HCT116 (cell line): ENCODE measurements around the gene TSPAN13.

Source experiments
- CEBPB ChIP-seq: IDR thresholded peaks from 2 replicates; pipeline ENCODE4 v1.6.1; 2012; ENCODE audit warnings: low read depth
- CTCF ChIP-seq, 3 experiments: fragments of 200-600 bp in 1 of 3; sonication (generic) in 1 of 3; IDR thresholded peaks in 2 of 3; conservative IDR thresholded peaks in 1 of 3; 2 replicates each; pipeline ENCODE4 v1.5.1; 2012 to 2017; ENCODE audit warnings: low read depth in 2 of 3, low read length in 2 of 3, antibody characterized with exemption in 1 of 3, borderline replicate concordance in 1 of 3, control low read depth in 1 of 3, mild to moderate bottlenecking in 1 of 3, mixed read lengths in 1 of 3, mixed run types in 1 of 3, moderate library complexity in 1 of 3; ENCODE audit not compliant: insufficient read depth in 1 of 3
- MAX ChIP-seq: IDR thresholded peaks from 2 replicates; pipeline ENCODE4 v1.6.1; 2012
- REST ChIP-seq: IDR thresholded peaks from 2 replicates; pipeline ENCODE4 v1.6.1; 2012; ENCODE audit warnings: low read depth
- ZBTB33 ChIP-seq: IDR thresholded peaks from 2 replicates; pipeline ENCODE4 v1.6.1; 2011; ENCODE audit warnings: mild to moderate bottlenecking, low read length, moderate library complexity; ENCODE audit not compliant: insufficient replicate concordance; ENCODE audit errors: extremely low read depth

GRCh38 chr7:16726189-16726588, 27.4 kb upstream of the TSPAN13 start:
- TF ChIP-seq CTCF (IDR thresholded peaks at IDR 0.05 in 2 of 3, conservative IDR thresholded peaks at IDR 0.05 in 1 of 3; ENCODE audit: borderline replicate concordance in 1 of 3, insufficient read depth in 1 of 3, low read depth in 2 of 3, low read length in 2 of 3): no peak
- TF ChIP-seq REST: no peak
- no peak for TF ChIP-seq ZBTB33
- no peak for TF ChIP-seq MAX
- TF ChIP-seq CEBPB: no peak
